ENCODE data around the gene MIER2. TPM values are rescaled to one million over a fixed set of nuclear protein-coding genes. Genes with fewer than 3 reads are reported as not detected.

Gene MIER2
- total and polyA plus RNA-seq, 4 donors: 2.7 to 4.1 (median 3.7) TPM

DNA sequence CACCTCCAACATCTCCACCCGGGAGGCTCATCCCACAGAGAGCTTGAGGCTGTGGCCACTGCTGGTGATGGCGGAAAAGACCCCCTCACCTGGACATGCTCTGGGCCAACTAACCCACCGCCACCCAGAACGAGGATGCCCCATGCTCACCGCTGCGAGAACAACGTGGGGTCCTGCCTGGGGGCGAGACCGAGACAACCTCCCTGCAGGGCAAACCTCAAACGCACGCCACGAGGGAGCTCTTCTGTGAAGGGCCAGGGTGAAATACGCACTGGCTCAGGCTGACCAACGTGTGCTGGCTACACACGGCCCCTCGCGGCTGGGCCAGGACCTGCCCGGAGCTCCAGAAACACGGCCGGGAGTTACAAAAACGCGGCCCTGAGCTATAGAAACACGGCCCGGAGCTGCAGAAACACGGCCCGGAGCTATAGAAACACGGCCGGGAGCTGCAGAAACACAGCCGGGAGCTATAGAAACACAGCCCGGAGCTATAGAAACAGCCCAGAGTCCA is 34.4 kb downstream of the MIER2 start:
- peaks cover 0 to 37% (median 9%) of the 10 kb centered on the region in 4 donors for H3K36me3 ChIP-seq (ENCODE audit: control insufficient read depth in 4 of 4, insufficient read depth in 3 of 4, low read depth in 1 of 4, low read length in 3 of 4)
- no peaks in the 10 kb centered on the region for H3K9me3 ChIP-seq (ENCODE audit: control insufficient read depth in 4 of 4, low read length in 3 of 4)
- DNase-seq (ENCODE audit: low spot score): no peak
- H3K4me3 ChIP-seq (ENCODE audit: low read depth in 1 of 3, low read length in 3 of 3): no peak overlapping the region
- WGBS: 91% methylated on average over 30 of the region's 30 CpGs
- no peak overlapping the region for H3K27ac ChIP-seq (ENCODE audit: low read depth in 1 of 2, low read length in 2 of 2)
- H3K4me1 ChIP-seq (ENCODE audit: control insufficient read depth in 4 of 4, insufficient read depth in 4 of 4, low read length in 3 of 4): no peaks in the 10 kb centered on the region
- no peaks in the 10 kb centered on the region for H3K27me3 ChIP-seq (ENCODE audit: control insufficient read depth in 4 of 4, insufficient read depth in 4 of 4, low read length in 3 of 4)
- TF ChIP-seq TAF1 (conservative IDR thresholded peaks at IDR 0.05) (no peak), FOXA1 (IDR thresholded peaks at IDR 0.05) (no peak), JUND (IDR thresholded peaks at IDR 0.05) (no peak), SP1 (IDR thresholded peaks at IDR 0.05) (no peak), EGR1 (IDR thresholded peaks at IDR 0.05; ENCODE audit: low read depth in 2 of 2) (no peak), HNF4A (conservative IDR thresholded peaks at IDR 0.05) (no peak), HNF4G (IDR thresholded peaks at IDR 0.05) (no peak), RAD21 (IDR thresholded peaks at IDR 0.05) (no peak), NR2F2 (IDR thresholded peaks at IDR 0.05) (no peak), GABPA (IDR thresholded peaks at IDR 0.05 in 1 of 2, conservative IDR thresholded peaks at IDR 0.05 in 1 of 2) (no peak), FOXA2 (IDR thresholded peaks at IDR 0.05) (no peak)
- TF ChIP-seq, protein P1, sequence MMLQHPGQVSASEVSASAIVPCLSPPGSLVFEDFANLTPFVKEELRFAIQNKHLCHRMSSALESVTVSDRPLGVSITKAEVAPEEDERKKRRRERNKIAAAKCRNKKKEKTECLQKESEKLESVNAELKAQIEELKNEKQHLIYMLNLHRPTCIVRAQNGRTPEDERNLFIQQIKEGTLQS (IDR thresholded peaks at IDR 0.05): no peak
- TF ChIP-seq, protein P2, sequence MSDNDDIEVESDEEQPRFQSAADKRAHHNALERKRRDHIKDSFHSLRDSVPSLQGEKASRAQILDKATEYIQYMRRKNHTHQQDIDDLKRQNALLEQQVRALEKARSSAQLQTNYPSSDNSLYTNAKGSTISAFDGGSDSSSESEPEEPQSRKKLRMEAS (IDR thresholded peaks at IDR 0.05): no peak
- TF ChIP-seq, protein P3, sequence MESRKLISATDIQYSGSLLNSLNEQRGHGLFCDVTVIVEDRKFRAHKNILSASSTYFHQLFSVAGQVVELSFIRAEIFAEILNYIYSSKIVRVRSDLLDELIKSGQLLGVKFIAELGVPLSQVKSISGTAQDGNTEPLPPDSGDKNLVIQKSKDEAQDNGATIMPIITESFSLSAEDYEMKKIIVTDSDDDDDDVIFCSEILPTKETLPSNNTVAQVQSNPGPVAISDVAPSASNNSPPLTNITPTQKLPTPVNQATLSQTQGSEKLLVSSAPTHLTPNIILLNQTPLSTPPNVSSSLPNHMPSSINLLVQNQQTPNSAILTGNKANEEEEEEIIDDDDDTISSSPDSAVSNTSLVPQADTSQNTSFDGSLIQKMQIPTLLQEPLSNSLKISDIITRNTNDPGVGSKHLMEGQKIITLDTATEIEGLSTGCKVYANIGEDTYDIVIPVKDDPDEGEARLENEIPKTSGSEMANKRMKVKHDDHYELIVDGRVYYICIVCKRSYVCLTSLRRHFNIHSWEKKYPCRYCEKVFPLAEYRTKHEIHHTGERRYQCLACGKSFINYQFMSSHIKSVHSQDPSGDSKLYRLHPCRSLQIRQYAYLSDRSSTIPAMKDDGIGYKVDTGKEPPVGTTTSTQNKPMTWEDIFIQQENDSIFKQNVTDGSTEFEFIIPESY (IDR thresholded peaks at IDR 0.05): no peak
- no peak overlapping the region for H3K9ac ChIP-seq (ENCODE audit: low read depth in 1 of 2, low read length in 2 of 2)

DNA sequence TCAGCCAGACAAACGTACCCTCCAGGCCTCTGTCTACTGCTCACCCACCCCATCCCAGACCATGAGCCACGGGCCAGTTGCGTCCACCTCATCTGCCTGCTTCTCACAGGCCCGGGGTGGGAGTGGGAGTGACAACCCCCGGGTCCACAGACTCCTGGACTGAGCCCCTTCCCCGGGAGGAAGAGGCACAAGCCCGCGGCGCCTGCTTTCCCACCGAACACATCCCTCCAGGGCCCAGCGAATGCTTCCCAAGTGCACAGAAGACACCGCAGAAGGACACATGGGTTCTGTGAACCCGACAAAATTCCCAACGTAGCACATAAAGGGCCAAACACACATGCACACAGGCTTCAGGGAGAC is 35.4 kb downstream of the MIER2 start:
- 97% methylated on average over 14 of the region's 14 CpGs for WGBS
- Histone ChIP-seq H3K4me1 (ENCODE audit: control insufficient read depth in 4 of 4, insufficient read depth in 4 of 4, low read length in 3 of 4) (no peaks in the 10 kb centered on the region), H3K9me3 (ENCODE audit: control insufficient read depth in 4 of 4, low read length in 3 of 4) (no peaks in the 10 kb centered on the region), H3K27me3 (ENCODE audit: control insufficient read depth in 4 of 4, insufficient read depth in 4 of 4, low read length in 3 of 4) (no peaks in the 10 kb centered on the region), H3K9ac (ENCODE audit: low read depth in 1 of 2, low read length in 2 of 2) (no peak overlapping the region), H3K4me3 (ENCODE audit: low read depth in 1 of 3, low read length in 3 of 3) (no peak overlapping the region), H3K36me3 (ENCODE audit: control insufficient read depth in 4 of 4, insufficient read depth in 3 of 4, low read depth in 1 of 4, low read length in 3 of 4) (peaks cover 0 to 37% (median 10%) of the 10 kb centered on the region in 4 donors), H3K27ac (ENCODE audit: low read depth in 1 of 2, low read length in 2 of 2) (no peak overlapping the region)
- no peak for DNase-seq (ENCODE audit: low spot score)
- TF ChIP-seq, protein P3 (IDR thresholded peaks at IDR 0.05): no peak
- TF ChIP-seq, protein P2 (IDR thresholded peaks at IDR 0.05): no peak
- TF ChIP-seq FOXA2 (IDR thresholded peaks at IDR 0.05) (no peak), RXRA (IDR thresholded peaks at IDR 0.05) (no peak), YY1 (IDR thresholded peaks at IDR 0.05) (no peak), HNF4A (conservative IDR thresholded peaks at IDR 0.05) (no peak)
- TF ChIP-seq, protein P1 (IDR thresholded peaks at IDR 0.05): no peak
- TF ChIP-seq, protein P4, sequence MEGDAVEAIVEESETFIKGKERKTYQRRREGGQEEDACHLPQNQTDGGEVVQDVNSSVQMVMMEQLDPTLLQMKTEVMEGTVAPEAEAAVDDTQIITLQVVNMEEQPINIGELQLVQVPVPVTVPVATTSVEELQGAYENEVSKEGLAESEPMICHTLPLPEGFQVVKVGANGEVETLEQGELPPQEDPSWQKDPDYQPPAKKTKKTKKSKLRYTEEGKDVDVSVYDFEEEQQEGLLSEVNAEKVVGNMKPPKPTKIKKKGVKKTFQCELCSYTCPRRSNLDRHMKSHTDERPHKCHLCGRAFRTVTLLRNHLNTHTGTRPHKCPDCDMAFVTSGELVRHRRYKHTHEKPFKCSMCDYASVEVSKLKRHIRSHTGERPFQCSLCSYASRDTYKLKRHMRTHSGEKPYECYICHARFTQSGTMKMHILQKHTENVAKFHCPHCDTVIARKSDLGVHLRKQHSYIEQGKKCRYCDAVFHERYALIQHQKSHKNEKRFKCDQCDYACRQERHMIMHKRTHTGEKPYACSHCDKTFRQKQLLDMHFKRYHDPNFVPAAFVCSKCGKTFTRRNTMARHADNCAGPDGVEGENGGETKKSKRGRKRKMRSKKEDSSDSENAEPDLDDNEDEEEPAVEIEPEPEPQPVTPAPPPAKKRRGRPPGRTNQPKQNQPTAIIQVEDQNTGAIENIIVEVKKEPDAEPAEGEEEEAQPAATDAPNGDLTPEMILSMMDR (IDR thresholded peaks at IDR 0.05; ENCODE audit: low read depth, low read length, missing input control): no peak

All from liver (tissue), 9 donors.